HL-60 (cell line): ENCODE data around the gene ATP10A.
"Not testable (repeated sequence)": the region's sequence is repeated elsewhere in the genome, so short reads cannot be mapped to it uniquely, and the experiment has no call there.

Experiments used
- DNase-seq, 2 experiments: peaks; one replicate each; pipeline ENCODE4 v3.0.0-alpha.2; 2010 to 2020; ENCODE audit warnings: low read depth in 1 of 2, low spot score in 1 of 2
- H3K27ac ChIP-seq: fragments of 250-450 bp; sonication (Bioruptor Pico); replicated peaks from 2 replicates; pipeline ENCODE4 v1.5.1; 2020; ENCODE audit warnings: mild to moderate bottlenecking, moderate library complexity
- H3K27me3 ChIP-seq: fragments of 250-450 bp; sonication (Bioruptor Pico); 2 replicates; pipeline ENCODE4 v1.5.1; 2021; ENCODE audit warnings: mild to moderate bottlenecking, moderate library complexity; ENCODE audit not compliant: insufficient read depth, poor library complexity, severe bottlenecking
- H3K4me3 ChIP-seq: replicated peaks from 2 replicates; pipeline ENCODE4 v1.5.1; 2011; ENCODE audit warnings: mild to moderate bottlenecking, control low read depth, low read length; ENCODE audit not compliant: insufficient read depth
- GABPA ChIP-seq: IDR thresholded peaks from 2 replicates; pipeline ENCODE4 v1.6.1; 2012; ENCODE audit warnings: low read depth
- POLR2AphosphoS5 ChIP-seq: IDR thresholded peaks from 2 replicates; pipeline ENCODE4 v1.6.1; 2012; ENCODE audit warnings: low read depth
- SPI1 ChIP-seq: IDR thresholded peaks from 2 replicates; pipeline ENCODE4 v1.6.1; 2012; ENCODE audit warnings: low read depth, mild to moderate bottlenecking, borderline replicate concordance
- TF ChIP-seq, protein P1 (sequence below): IDR thresholded peaks from 2 replicates; pipeline ENCODE4 v1.6.1; 2012; ENCODE audit warnings: low read depth; ENCODE audit not compliant: insufficient replicate concordance
- TF ChIP-seq, protein P2 (sequence below): IDR thresholded peaks from one replicate; pipeline ENCODE4 v1.5.1; 2011; ENCODE audit warnings: low read length, control low read depth, inconsistent platforms; ENCODE audit not compliant: insufficient read depth

The ATP10A gene

DNA sequence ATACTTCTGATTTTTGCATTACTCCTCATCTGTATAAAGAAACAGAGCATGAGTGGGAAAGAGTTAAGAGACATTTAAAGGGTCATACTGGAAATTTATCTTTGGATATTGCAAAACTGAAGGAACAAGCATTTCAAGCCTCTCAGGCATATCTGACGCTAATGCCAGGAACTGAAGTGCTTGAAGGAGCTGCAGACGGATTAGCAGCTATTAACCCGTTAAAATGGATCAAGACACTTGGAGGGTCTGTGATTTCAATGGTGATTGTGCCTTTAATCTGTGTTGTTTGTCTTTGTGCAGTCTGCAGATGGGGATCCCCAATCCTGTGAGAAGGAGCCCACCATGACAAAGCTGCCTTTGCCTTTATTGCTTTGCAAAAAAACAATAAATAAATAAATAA is 221.8 kb downstream of the ATP10A start:
- Histone ChIP-seq H3K4me3 (no peak overlapping the region), H3K27ac (no peak overlapping the region), H3K27me3 (no peaks in the 10 kb centered on the region)
- TF ChIP-seq, protein P1, sequence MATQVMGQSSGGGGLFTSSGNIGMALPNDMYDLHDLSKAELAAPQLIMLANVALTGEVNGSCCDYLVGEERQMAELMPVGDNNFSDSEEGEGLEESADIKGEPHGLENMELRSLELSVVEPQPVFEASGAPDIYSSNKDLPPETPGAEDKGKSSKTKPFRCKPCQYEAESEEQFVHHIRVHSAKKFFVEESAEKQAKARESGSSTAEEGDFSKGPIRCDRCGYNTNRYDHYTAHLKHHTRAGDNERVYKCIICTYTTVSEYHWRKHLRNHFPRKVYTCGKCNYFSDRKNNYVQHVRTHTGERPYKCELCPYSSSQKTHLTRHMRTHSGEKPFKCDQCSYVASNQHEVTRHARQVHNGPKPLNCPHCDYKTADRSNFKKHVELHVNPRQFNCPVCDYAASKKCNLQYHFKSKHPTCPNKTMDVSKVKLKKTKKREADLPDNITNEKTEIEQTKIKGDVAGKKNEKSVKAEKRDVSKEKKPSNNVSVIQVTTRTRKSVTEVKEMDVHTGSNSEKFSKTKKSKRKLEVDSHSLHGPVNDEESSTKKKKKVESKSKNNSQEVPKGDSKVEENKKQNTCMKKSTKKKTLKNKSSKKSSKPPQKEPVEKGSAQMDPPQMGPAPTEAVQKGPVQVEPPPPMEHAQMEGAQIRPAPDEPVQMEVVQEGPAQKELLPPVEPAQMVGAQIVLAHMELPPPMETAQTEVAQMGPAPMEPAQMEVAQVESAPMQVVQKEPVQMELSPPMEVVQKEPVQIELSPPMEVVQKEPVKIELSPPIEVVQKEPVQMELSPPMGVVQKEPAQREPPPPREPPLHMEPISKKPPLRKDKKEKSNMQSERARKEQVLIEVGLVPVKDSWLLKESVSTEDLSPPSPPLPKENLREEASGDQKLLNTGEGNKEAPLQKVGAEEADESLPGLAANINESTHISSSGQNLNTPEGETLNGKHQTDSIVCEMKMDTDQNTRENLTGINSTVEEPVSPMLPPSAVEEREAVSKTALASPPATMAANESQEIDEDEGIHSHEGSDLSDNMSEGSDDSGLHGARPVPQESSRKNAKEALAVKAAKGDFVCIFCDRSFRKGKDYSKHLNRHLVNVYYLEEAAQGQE: no peak
- TF ChIP-seq SPI1: no peak
- no peak for TF ChIP-seq GABPA
- TF ChIP-seq, protein P2, sequence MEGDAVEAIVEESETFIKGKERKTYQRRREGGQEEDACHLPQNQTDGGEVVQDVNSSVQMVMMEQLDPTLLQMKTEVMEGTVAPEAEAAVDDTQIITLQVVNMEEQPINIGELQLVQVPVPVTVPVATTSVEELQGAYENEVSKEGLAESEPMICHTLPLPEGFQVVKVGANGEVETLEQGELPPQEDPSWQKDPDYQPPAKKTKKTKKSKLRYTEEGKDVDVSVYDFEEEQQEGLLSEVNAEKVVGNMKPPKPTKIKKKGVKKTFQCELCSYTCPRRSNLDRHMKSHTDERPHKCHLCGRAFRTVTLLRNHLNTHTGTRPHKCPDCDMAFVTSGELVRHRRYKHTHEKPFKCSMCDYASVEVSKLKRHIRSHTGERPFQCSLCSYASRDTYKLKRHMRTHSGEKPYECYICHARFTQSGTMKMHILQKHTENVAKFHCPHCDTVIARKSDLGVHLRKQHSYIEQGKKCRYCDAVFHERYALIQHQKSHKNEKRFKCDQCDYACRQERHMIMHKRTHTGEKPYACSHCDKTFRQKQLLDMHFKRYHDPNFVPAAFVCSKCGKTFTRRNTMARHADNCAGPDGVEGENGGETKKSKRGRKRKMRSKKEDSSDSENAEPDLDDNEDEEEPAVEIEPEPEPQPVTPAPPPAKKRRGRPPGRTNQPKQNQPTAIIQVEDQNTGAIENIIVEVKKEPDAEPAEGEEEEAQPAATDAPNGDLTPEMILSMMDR: no peak
- no peak for TF ChIP-seq POLR2AphosphoS5
- no peak for DNase-seq

DNA sequence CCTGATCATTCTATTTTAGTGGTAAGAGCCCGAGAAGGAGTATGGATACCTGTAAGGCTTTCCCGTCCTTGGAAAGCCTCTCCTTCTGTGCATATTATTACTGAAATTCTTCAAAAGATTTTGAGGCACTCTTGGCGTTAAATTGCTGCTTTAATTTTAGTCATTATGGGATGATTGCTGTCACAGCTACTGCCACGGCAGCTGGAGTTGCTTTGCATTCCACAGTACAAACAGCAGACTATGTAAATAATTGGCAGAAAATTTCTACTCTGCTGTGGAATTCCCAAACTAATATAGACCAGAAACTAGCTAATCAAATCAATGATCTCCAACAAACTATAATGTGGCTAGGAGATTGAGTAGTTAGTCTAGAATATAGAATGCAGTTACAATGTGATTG is 222.2 kb downstream of the ATP10A start:
- H3K4me3 ChIP-seq, DNase-seq, H3K27ac ChIP-seq, H3K27me3 ChIP-seq: not testable (repeated sequence)

DNA sequence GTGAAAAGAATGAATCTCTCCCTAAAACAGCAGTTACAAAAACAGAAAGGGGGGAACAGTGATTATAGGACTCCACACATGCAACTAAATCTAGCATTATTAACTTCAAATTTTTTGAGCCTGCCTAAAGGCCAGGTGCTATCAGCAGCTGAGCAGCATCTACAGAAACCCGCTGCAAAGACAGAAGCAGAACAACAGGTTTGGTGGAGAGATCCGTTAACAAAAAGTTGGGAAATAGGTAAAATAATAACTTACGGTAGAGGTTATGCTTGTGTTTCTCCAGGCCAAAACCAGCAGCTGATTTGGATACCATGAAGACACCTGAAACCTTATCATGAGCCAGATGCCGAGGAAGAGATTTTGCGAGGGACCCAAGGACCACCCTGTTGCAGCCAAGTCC is 222.7 kb downstream of the ATP10A start:
- DNase-seq: no peak
- no peak overlapping the region for H3K27ac ChIP-seq
- no peaks in the 10 kb centered on the region for H3K27me3 ChIP-seq
- TF ChIP-seq GABPA: no peak
- no peak for TF ChIP-seq SPI1
- TF ChIP-seq, protein P2: no peak
- TF ChIP-seq POLR2AphosphoS5: no peak
- H3K4me3 ChIP-seq: no peak overlapping the region

DNA sequence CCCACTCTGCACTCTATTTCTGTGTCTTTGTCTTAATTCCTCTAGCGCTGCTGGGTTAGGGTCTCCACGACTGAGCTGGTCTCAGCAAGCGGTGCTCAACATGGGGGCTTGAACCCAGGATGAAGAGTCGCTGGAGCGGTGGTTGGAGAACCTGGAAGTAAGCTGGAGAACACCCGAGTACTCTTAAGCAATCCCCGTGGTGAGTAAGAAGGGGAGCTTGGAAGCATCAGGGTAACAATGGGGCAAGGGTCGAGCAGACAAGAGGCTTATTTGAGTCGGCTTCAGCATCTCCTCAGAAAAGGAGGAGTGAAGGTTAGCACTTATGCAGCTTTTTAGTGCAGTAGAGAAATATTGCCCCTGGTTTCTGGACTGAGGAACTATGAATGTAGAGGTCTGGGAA is 226.6 kb downstream of the ATP10A start:
- not testable (repeated sequence) for H3K27me3 ChIP-seq, H3K27ac ChIP-seq, DNase-seq, H3K4me3 ChIP-seq

DNA sequence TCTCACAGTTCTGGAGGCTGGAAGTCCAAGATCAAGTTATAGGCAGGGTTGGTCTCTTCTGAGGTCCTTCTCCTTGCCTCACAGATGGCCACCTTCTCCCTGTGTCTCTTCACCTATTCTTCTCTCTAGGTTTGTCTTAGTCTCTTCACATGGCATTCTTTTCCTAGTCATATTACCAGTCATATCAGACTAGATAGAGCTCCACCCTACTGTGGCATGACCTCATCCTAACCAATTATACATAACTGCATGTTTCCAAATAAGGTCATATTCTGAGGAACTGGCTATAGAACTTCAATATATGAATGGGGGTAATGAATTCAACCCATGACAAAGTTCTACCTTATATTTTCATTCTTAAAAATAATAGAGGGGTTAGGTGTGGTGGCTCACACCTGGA is 227.9 kb downstream of the ATP10A start:
- H3K27ac ChIP-seq: no peak overlapping the region
- no peak for DNase-seq
- H3K27me3 ChIP-seq: no peaks in the 10 kb centered on the region
- TF ChIP-seq, protein P2: no peak
- TF ChIP-seq SPI1: no peak
- TF ChIP-seq, protein P1: no peak
- no peak for TF ChIP-seq POLR2AphosphoS5
- no peak overlapping the region for H3K4me3 ChIP-seq
